SK-N-MC (cell line): ENCODE measurements around the gene ULK2.

Experiments
- EZH2 ChIP-seq: fragments of 200-600 bp; sonication (generic); IDR thresholded peaks from one replicate; pipeline ENCODE4 v1.6.1; 2017; ENCODE audit warnings: antibody characterized with exemption
- FOXP2 ChIP-seq: optimal IDR thresholded peaks from 2 replicates; pipeline ENCODE3; 2011; ENCODE audit warnings: mild to moderate bottlenecking, moderate library complexity; ENCODE audit not compliant: insufficient read depth; ENCODE audit errors: extremely low read length, control extremely low read depth
- POLR2AphosphoS5 ChIP-seq: IDR thresholded peaks from 2 replicates; pipeline ENCODE4 v1.6.1; 2012; ENCODE audit warnings: mild to moderate bottlenecking, low read depth, low read length, borderline replicate concordance

DNA sequence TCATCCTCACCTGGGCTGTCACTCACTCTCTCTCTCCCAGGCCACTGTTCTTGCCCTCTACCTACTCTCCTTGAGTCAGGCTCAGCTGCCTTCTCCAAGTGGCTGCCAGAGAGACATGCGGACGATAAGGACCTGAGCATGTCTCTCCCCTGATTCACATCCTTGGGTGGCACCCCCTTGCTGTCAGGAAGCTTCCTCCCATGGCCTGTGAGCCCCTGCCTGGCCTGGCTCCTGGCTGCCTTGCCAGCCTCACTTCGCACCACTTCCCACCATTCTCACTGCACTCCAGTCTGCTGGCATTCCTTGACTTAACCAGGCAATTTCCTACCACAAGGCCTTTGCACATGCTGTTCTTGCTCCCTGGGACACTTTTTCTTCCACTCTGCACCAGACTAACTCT lies 116.9 kb downstream of the ULK2 start:
- TF ChIP-seq EZH2 (no peak), POLR2AphosphoS5 (no peak), FOXP2 (no peak)
